HG02981 (cell line): Measurements from ENCODE around the gene LGALS9.
"Not testable (repeated sequence)": the region's sequence is repeated elsewhere in the genome, so short reads cannot be mapped to it uniquely, and the experiment has no call there.

Experiments
- ATAC-seq: cut with Tn5 transposase; IDR thresholded peaks from one replicate; pipeline ENCODE4 v1.9.1; 2021; ENCODE audit warnings: mild to moderate bottlenecking, moderate library complexity; ENCODE audit not compliant: unreplicated experiment

LGALS9 gene

GRCh38 chr17:27651411-27652345 lies 20.7 kb downstream of the LGALS9 start:
- no peak for ATAC-seq

DNA sequence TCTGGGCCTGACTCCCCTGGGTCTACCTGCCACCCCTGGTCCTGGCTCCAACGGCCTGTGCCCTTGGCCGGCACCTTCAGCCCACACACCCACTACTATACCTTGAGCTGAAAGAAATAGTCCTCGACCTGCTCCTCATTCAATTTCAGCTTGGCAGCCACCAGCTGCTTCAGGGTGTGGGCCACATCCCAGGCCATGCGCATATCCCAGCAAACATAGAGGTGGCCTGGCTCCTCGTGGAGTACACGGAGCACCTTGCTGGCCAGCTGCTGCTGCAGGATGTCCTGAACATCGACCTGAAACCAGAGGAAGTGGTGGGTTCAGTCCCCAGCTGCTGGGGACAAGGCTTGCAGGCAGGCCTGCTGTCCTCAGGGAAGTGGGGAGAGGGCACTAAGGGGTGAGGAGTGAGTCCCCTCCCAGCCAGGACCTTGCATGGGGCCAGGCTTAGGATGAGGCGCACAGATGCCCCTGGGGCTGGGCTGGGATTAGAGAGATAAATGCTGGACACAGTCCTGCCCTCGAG lies 22.5 kb downstream of the LGALS9 start:
- not testable (repeated sequence) for ATAC-seq

DNA sequence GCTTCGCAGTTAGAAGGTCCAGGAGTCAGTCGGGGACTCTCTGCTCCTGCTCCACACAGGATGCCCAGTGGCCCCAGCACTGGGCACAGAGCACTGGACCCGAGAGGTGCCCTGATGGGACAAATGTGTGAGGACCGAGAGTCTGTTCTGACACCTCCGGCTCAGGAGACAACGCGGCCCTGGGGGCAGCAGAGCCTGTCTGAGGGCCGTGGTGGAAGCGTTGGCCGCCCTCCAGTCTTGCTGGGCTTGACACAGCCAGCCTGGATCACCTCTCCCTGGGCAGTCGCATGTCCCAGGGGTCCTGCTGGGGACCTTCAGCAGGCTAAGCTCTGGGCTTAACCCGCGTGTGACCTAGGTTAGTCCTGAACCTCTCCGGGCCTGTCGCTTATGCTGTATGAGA lies 23.1 kb downstream of the LGALS9 start:
- no peak for ATAC-seq

- peak; percentile 77 for ATAC-seq
Measured at GRCh38 chr17:27654654-27655524, 23.9 kb downstream of the LGALS9 start.

- not testable (repeated sequence) for ATAC-seq
Measured at GRCh38 chr17:27655525-27656111, 24.6 kb downstream of the LGALS9 start.

GRCh38 chr17:27656620-27657019 lies 25.6 kb downstream of the LGALS9 start:
- not testable (repeated sequence) for ATAC-seq

GRCh38 chr17:27657620-27658019 lies 26.6 kb downstream of the LGALS9 start:
- no peak for ATAC-seq

- ATAC-seq: no peak
Measured at GRCh38 chr17:27659683-27660082, 28.7 kb downstream of the LGALS9 start.

GRCh38 chr17:27660436-27660835 lies 29.4 kb downstream of the LGALS9 start:
- ATAC-seq: no peak

- ATAC-seq: no peak
Measured at GRCh38 chr17:27663936-27664605, 33.1 kb downstream of the LGALS9 start.

GRCh38 chr17:27664606-27664965 lies 33.6 kb downstream of the LGALS9 start:
- no peak for ATAC-seq

DNA sequence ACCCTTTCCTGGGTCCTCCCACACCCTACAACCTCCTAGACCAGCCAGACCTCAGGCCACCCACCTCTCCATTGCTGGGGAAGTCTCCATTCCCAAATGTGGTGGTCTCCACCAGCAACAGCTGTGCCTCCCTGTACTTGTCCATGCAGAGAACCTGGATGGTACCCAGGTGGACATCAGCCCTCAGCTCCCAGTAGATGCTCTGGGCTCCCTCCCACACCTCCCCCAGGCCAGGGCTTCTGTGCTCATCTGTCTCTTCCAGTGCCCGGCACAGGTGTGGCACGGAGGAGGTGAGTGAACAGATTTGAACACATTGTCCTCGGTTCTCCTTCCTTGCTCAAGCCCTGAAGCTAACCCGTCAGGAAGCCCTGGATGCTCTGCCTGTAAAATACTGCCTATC lies 34.6 kb downstream of the LGALS9 start:
- no peak for ATAC-seq

DNA sequence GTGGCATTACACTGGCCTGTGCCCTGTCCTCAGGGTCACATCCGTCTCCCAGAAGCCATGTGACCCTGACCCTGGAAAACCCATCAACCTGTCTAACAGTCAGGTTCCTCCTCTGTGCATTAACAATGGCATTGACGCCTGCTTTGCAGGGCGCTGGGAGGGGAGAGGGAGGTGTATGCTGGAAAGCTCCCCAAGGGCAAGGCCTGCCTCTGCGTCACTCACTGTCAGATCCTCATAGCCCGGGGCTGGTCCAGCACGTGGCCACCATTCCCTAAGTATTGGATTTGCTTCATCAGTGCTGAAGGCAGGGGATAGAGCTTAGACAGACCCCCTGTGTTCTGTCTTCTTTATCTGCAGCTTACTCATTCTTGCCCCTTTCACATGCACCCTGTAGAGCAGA lies 35.3 kb downstream of the LGALS9 start:
- ATAC-seq: not testable (repeated sequence)

- no peak for ATAC-seq
Measured at GRCh38 chr17:27666831-27667560, 36.0 kb downstream of the LGALS9 start.

GRCh38 chr17:27667656-27668487 lies 36.9 kb downstream of the LGALS9 start:
- ATAC-seq: no peak

- no peak for ATAC-seq
Measured at GRCh38 chr17:27668488-27668823, 37.5 kb downstream of the LGALS9 start.

- ATAC-seq: no peak
Measured at GRCh38 chr17:27669136-27669535, 38.1 kb downstream of the LGALS9 start.

- no peak for ATAC-seq
Measured at GRCh38 chr17:27669850-27670249, 38.9 kb downstream of the LGALS9 start.
